GM18519 (cell line): Measurements from ENCODE around the gene RNF111.
"Not testable (repeated sequence)": the region's sequence is repeated elsewhere in the genome, so short reads cannot be mapped to it uniquely, and the experiment has no call there.

Experiments
- ATAC-seq: cut with Tn5 transposase; IDR thresholded peaks from one replicate; pipeline ENCODE4 v1.9.1; 2021; ENCODE audit warnings: mild to moderate bottlenecking, moderate library complexity; ENCODE audit not compliant: unreplicated experiment, low FRiP score

Gene RNF111

DNA sequence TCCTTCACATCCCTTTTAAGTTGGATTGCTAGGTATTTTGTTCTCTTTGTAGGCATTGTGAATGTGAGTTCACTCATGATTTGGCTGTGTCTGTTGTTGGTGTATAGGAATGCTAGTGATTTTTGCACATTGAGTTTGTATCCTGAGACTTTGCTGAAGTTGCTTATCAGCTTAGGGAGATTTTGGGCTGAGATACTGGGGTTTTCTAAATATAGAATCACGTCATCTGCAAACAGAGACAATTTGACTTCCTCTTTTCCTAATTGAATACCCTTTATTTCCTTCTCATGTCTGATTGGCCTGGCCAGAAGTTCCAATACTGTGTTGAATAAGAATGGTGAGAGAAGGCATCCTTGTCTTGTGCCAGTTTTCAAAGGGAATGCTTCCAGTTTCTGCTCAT lies 139.8 kb downstream of the RNF111 start:
- ATAC-seq: not testable (repeated sequence)

DNA sequence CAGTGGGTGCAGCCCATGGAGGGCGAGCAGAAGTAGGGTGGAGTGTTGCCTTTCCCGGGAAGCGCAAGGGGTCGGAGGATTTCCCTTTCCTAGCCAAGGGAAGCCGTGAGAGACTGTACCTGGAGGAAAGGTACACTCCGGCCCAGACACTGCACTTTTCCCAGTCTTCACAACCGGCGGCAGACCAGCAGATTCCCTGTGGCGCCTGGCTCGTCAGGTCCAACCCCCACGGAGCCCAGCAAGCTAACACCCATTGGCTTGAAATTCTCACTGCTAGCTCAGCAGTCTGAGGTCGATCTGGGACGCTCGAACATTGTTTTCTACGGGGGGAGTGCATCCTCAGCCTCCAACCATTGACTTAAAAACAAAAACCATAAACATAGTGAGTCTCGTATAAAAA lies 144.0 kb downstream of the RNF111 start:
- ATAC-seq: no peak

DNA sequence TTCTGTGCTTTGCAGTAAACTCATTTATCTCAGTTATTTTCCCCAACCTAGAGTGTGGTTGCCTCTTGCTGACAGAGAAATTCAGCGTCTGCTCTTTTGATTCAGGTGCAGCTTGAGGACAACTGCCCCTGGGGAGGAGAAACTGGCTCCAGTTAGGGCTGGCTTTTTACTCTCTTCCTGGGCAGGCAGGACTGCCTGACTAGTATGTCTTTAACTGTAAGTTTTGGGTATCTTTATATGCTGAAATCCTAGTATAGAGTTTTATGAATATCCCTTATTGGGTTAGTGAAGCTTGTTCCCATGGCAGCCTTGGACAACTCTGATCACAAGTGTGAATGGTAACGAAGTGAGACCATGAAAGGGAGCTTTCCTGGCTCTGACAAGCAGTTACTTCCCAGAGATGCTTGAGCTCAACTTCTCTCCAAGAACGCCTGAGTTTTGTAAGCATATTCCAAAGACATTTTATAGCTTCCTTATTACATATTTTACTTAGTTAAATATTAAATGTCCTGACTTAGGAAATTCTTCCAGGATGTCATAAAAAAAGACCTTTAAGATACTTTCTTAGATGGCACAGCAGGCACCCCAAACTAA lies 144.6 kb downstream of the RNF111 start:
- no peak for ATAC-seq

GRCh38 chr15:59133929-59134427 lies 146.5 kb downstream of the RNF111 start:
- ATAC-seq: no peak

- ATAC-seq: no peak
Observed at GRCh38 chr15:59137566-59137965, 150.1 kb downstream of the RNF111 start.

DNA sequence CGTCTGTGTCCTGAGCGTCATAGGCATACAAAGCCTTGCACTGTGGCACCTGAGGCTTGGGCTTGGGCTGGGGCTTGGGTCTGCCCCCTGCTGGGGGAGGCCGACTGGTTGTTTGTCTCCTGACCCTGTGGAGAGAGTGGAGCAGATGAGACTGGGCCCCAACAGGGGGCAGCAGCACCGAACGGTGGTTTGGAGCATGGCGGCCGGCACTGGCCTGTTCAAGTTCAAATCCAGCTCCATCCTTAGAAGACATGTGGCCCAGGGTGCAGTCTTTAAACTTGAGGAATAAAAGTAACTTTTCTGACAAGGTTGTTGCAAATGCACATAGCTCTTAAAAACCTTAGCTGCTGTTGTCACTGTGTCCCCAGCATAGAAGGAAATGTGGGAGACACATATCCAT lies 150.8 kb downstream of the RNF111 start:
- no peak for ATAC-seq

DNA sequence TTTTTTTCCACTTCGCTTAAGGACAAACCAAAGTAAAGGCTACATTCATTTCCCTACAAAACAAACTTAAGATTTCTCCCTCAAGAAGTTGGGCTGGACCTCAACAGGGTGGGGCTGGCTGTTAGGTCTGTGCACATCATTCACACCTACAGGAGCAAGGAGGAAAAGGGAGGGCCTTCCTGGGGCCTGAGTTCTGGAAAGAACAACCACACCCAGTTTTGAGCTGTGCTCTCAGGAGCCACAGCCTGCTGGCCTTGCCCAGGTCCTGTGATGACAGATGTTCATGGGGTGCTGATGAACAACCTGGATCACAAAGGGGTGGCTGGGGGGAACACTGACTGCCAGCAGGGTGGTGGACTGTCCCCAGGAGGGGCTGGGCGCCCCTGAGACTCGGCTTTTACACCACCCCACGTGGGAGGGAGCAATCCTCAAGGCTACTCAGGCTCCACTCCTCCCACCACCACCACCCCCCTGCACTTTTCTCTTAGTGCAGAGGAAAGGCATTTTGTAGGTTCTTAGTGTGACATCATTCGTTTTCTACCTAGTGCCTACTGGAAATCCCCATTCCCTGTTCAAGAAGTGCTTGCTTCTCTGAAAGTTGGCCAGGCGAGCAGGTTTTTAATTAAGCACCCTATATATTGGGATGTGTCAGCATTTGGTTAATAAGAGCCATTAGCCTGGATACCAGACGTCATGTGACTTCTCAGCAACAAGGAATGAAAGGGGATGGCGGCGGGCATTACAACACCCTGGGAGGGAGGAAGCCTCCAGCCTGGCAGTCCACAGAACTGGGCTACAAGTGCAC lies 153.2 kb downstream of the RNF111 start:
- no peak for ATAC-seq

DNA sequence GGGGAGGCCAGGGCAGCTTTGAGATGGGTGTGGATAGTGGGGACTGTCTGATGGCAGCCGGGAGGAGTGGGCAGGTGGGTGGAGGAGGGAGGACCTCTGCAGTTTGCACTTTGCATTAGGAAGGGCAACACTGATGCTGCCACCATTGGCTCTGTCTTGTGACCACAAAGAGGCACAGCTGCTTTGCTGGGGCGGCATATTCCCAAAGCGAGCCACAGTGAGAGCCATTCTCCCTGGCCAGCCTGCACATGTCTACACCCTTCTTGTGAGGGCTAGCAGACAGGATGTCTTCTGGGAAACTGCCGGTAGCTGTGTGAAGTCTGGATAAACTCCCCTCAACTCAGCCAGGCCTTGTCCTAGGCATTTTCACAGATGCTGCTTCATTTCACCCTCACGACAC lies 155.8 kb downstream of the RNF111 start:
- ATAC-seq: no peak

- ATAC-seq: not testable (repeated sequence)
Observed at GRCh38 chr15:59144594-59144993, 157.1 kb downstream of the RNF111 start.
